ENCODE measurements around the gene TM9SF4.

Gene TM9SF4

GRCh38 chr20:32130965-32131364 lies 21.5 kb downstream of the TM9SF4 start:
- no peak for DNase-seq

GRCh38 chr20:32132911-32133549 lies 23.5 kb downstream of the TM9SF4 start:
- no peak for DNase-seq

GRCh38 chr20:32134026-32134425 lies 24.5 kb downstream of the TM9SF4 start:
- DNase-seq, result no peak

- DNase-seq, result no peak
Observed at GRCh38 chr20:32135983-32136515, 26.5 kb downstream of the TM9SF4 start.

GRCh38 chr20:32138921-32139320 lies 29.4 kb downstream of the TM9SF4 start:
- DNase-seq, result no peak

- DNase-seq, result no peak
Observed at GRCh38 chr20:32139947-32140346, 30.4 kb downstream of the TM9SF4 start.

- DNase-seq, result no peak
Observed at GRCh38 chr20:32140603-32141002, 31.1 kb downstream of the TM9SF4 start.

- DNase-seq, result no peak
Observed at GRCh38 chr20:32141465-32141980, 32.0 kb downstream of the TM9SF4 start.

GRCh38 chr20:32142088-32142487 lies 32.6 kb downstream of the TM9SF4 start:
- DNase-seq, result no peak

GRCh38 chr20:32142991-32143390 lies 33.5 kb downstream of the TM9SF4 start:
- DNase-seq, result no peak

- no peak for DNase-seq
Observed at GRCh38 chr20:32144898-32145662, 35.6 kb downstream of the TM9SF4 start.

- DNase-seq, result no peak
Observed at GRCh38 chr20:32149566-32150170, 40.2 kb downstream of the TM9SF4 start.

- no peak for DNase-seq
Observed at GRCh38 chr20:32150291-32150848, 40.9 kb downstream of the TM9SF4 start.

- no peak for DNase-seq
Observed at GRCh38 chr20:32152421-32153155, 43.1 kb downstream of the TM9SF4 start.

- no peak for DNase-seq
Observed at GRCh38 chr20:32153156-32153665, 43.7 kb downstream of the TM9SF4 start.

- DNase-seq, result no peak
Observed at GRCh38 chr20:32153771-32154170, 44.3 kb downstream of the TM9SF4 start.

GRCh38 chr20:32155017-32155981 lies 45.8 kb downstream of the TM9SF4 start:
- DNase-seq, result peak in 1 of 2 donors; percentile 50

- no peak for DNase-seq
Observed at GRCh38 chr20:32157611-32158010, 48.1 kb downstream of the TM9SF4 start.

- no peak for DNase-seq
Observed at GRCh38 chr20:32158351-32158750, 48.8 kb downstream of the TM9SF4 start.

GRCh38 chr20:32158943-32159660 lies 49.6 kb downstream of the TM9SF4 start:
- DNase-seq, result no peak

All from hippocampal formation (tissue), 2 donors.